GM21526 (cell line): ENCODE measurements around the gene DLAT.
"Not testable (repeated sequence)": the region's sequence is repeated elsewhere in the genome, so short reads cannot be mapped to it uniquely, and the experiment has no call there.

Source experiments
- ATAC-seq: cut with Tn5 transposase; IDR thresholded peaks from one replicate; pipeline ENCODE4 v1.9.1; 2021; ENCODE audit warnings: moderate library complexity; ENCODE audit not compliant: unreplicated experiment, low FRiP score

The DLAT gene

GRCh38 chr11:112024773-112025678 lies at the start of gene DLAT:
Gene DLAT, plus strand, starts transcription at chr11:112025408. Its CDS starts 65 bp downstream, at chr11:112025473.
- peak; percentile 77 for ATAC-seq

GRCh38 chr11:111976119-111976766 lies 49.0 kb upstream of the DLAT start:
- ATAC-seq = no peak

DNA sequence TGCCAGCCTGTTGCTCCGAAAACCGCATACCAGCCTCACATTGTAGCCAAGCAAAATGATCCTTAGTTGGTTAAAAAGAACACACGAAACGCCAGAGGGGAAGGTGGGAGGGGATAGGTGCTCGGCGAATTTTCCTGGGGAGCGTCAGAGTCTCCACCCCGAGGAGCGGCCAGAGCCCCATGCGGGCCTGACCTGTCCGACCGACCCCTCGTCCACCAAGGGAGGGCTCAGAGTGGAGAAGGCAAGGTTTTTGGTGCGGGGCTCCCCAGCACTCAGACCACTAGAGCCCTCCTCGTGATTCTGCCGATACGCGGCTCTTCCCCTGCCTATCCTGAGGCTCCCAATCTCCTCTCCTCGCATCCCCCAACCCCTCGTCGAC lies 48.5 kb upstream of the DLAT start:
- no peak for ATAC-seq

GRCh38 chr11:111977146-111978027 lies 47.8 kb upstream of the DLAT start:
- ATAC-seq = no peak

DNA sequence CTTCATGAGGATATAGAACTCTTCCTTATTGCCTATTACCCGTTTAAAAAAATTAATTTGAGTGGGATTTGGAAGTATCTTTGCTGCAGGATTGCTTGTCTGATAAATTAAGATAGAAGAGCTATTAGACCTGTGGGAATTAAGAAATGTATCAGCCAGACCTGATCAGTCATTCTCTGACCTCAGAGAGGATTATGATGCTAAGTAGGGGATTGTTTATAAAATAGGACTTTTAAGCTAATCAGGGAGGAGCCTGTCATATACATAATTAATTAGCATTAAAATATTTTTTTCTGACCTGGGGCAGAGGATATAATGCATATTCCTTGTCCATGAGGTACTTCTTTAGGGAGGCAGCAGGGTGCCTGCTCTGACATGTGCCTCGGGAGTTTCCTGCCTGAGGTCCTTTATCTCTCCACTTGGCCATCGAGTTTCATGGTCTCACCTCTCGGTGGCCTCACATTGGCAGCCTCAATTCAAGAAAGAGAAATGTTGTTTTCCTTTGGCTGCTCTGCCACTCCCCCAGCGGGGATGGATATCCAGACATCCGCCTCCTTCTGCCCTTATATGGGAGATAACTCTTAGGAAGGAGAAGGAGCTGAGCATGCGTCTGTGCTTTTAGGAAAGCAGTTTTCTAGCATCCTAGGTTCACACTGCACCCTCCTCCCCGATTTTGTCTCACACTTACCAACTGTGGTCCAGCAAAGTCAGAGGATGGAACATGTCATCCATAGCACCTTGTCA lies 47.0 kb upstream of the DLAT start:
- ATAC-seq = no peak

DNA sequence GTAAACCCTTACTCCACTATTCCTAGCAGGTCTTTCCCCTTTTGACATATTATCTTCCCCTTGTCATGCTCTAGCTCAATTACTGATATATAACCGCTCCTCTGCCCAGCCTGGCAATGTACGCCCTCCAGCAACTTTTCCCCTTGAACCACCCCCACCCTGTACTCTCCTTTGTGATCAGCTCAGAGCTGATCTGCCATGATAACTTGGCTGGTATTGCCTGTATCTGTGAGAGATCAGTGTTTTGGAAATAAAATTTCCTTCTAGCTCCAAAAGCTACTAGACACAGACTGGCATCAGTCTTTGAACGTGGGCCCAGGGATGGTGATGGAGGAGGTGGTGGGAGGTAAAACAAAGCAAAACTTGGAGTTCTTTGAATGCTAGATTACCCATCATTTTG lies 45.1 kb upstream of the DLAT start:
- no peak for ATAC-seq

DNA sequence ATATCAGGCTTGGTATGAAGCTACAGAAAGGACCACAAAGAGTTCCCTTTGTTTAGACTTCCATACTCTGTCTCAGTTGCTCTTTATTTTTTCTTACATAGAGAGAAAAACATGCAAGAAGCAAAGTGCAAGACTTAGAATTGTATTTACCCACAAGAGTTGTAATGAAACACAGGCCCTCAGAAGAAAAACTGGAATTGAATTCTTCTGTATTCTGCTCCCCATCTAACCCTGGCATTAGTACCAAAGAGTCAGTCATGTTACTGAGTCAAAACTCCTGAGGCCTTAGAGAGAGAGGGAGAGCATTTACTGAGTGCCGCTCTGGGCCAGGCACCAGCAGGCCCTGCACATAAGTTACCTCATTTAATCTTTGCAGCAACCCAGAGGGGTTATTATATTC lies 43.9 kb upstream of the DLAT start:
- no peak for ATAC-seq

DNA sequence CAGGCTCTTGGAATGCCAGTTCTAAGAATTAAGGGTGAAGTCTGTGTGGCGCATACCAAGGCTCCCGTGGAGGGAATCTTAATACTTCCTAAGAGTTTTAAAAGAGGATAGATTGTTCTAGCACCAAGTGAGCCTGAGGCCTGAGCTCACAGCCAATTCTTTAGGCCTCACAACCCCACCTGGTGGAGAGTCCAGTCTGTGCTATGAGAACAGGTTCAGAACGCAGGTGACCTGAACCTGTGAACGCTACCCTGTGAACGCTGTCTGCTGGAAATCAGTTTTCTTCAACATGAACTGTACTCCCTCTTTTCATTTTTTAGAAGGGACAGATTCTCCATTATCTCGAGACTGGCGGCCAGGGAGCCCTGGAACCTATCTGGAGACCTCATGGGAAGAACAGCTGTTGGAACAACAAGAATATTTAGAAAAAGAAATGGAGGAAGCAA lies 43.2 kb upstream of the DLAT start:
- peak; percentile 77 for ATAC-seq

GRCh38 chr11:111982541-111983186 lies 42.5 kb upstream of the DLAT start:
- no peak for ATAC-seq

GRCh38 chr11:111983187-111983986 lies 41.8 kb upstream of the DLAT start:
- no peak for ATAC-seq

DNA sequence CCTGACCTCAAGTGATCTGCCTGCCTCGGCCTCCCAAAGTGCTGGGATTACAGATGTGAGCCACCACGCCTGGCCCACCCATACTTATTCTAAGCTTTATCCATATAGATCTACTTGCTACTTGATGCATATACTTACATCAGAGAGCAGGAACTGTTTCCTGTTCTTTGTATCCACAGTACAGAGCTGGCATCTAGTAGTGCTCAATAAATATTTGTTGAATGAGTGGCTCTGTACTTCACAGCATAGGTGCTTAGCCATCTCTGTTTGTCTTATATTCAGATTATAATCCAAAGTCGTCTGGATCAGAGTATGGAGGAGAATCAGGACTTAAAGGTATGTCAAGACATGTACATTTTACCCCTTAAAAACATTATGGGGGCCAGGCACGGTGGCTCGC lies 38.6 kb upstream of the DLAT start:
- no peak for ATAC-seq

DNA sequence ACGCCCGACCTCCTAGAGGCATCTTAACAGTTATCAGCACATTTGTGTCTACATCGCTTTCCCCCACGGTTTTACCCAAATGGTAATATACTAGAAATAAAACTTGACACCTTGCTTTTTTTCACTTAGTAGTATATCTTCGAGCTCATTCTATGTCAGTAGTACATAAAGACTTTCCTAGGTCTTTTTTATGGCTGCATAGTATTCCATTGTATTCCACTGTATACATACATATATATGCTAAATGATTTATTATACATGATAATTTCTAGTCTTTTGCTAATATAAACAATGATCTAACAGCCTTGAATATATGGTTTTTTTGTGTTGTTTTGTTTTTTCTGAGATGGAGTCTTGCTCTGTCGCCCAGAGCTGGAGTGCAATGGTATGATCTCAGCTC lies 34.8 kb upstream of the DLAT start:
- ATAC-seq = no peak

- ATAC-seq = no peak
Observed at GRCh38 chr11:111992206-111992855, 32.9 kb upstream of the DLAT start.

DNA sequence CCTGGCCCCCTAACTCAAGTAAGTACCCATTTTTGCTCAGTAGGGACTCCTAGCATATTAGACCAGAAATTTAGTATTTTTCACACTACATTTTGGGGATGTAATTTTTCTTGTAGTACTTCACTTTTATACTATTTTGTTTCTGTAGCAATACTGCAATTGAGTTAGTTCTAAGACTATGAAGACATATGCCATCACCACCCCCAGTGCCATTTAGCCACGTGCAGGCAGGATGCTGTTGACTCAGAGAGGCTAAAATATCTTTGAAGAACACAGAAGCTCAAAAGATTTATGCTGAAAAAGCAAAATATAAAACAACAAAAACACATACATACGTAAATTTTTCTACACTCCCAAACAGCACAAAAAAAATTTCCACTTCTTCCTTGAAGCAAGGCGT lies 29.1 kb upstream of the DLAT start:
- no peak for ATAC-seq

DNA sequence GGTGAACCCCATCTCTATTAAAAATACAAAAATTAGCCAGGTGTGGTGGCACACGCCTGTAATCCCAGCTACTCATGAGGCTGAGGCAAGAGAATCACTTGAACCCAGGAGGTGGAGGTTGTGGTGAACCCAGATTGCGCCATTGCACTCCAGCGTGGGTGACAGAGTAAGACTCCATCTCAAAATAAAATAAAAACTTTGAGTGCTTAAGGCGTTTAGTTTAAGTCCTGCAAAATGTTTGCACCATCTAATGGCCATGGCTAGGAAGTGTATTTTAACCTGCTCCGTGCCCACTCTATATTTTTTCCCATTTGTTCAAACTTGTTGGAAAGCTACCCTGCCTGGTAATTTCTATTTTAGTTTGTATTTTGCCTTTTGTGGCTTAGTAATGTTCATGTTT lies 28.5 kb upstream of the DLAT start:
- ATAC-seq = not testable (repeated sequence)

- ATAC-seq = no peak
Observed at GRCh38 chr11:111999111-111999510, 26.1 kb upstream of the DLAT start.

DNA sequence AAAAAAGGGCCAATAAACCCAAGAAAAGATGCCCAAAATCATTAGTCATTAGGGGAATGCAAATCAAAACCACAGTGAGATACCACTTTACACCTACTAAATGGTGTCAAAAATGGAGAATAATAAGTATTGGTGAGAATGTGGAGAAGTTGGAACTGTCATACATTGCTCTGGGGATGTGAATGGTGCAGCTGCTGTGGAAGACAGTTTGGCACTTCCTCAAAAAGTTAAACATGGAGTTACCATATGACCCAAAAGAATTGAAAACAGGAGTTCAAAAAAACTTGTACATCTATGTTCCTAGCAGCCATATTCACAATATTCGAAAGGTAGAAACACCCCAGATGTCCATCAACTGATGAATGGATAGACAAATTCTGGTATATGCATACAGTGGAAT lies 24.5 kb upstream of the DLAT start:
- no peak for ATAC-seq

- no peak for ATAC-seq
Observed at GRCh38 chr11:112002491-112003216, 22.6 kb upstream of the DLAT start.
